Smooth muscle cell (in vitro differentiated cells): ENCODE data around the gene QRFP. TPM values are rescaled to one million over a fixed set of nuclear protein-coding genes. Genes with fewer than 3 reads are reported as not detected.

Experiments
- DNase-seq: peaks from one replicate; lab custom pipeline; 2025; ENCODE audit not compliant: unreplicated experiment; lab: John Stamatoyannopoulos, UW
- H2AFZ ChIP-seq: fragments of 200-600 bp; sonication (generic); 2 replicates; pipeline ENCODE4 v1.6.0; 2016; ENCODE audit warnings: antibody characterized with exemption, low read depth, mild to moderate bottlenecking
- H3F3A ChIP-seq: fragments of 200-600 bp; sonication (generic); 2 replicates; pipeline ENCODE4 v1.6.0; 2017; ENCODE audit warnings: antibody characterized with exemption, low read depth
- H3K27ac ChIP-seq: fragments of 200-600 bp; sonication (generic); 2 replicates; pipeline ENCODE4 v1.5.1; 2016; ENCODE audit warnings: low read depth, mild to moderate bottlenecking
- H3K27me3 ChIP-seq: fragments of 200-600 bp; sonication (generic); 2 replicates; pipeline ENCODE4 v1.6.1; 2016; ENCODE audit warnings: low read depth, mild to moderate bottlenecking
- H3K36me3 ChIP-seq: fragments of 200-600 bp; sonication (generic); 2 replicates; pipeline ENCODE4 v1.5.1; 2016; ENCODE audit warnings: low read depth
- H3K4me1 ChIP-seq: fragments of 200-600 bp; sonication (generic); 2 replicates; pipeline ENCODE4 v1.5.1; 2016; ENCODE audit warnings: low read depth
- H3K4me2 ChIP-seq: fragments of 200-600 bp; sonication (generic); 2 replicates; pipeline ENCODE4 v1.6.0; 2016; ENCODE audit warnings: mild to moderate bottlenecking
- H3K4me3 ChIP-seq: fragments of 200-600 bp; sonication (generic); 2 replicates; pipeline ENCODE4 v1.5.1; 2016; ENCODE audit warnings: mild to moderate bottlenecking
- H3K79me2 ChIP-seq: fragments of 200-600 bp; sonication (generic); 2 replicates; pipeline ENCODE4 v1.6.0; 2016; ENCODE audit warnings: low read depth, mild to moderate bottlenecking
- H3K9ac ChIP-seq: fragments of 200-600 bp; sonication (generic); 2 replicates; pipeline ENCODE4 v1.6.0; 2016; ENCODE audit warnings: low read depth
- H3K9me3 ChIP-seq: fragments of 200-600 bp; sonication (generic); replicated peaks from 2 replicates; pipeline ENCODE4 v1.5.1; 2016; ENCODE audit warnings: low read depth
- H4K20me1 ChIP-seq: fragments of 200-600 bp; sonication (generic); 2 replicates; pipeline ENCODE4 v1.6.0; 2016; ENCODE audit warnings: low read depth
- CTCF ChIP-seq: fragments of 200-600 bp; sonication (generic); IDR thresholded peaks from 2 replicates; pipeline ENCODE4 v1.5.1; 2017; ENCODE audit warnings: borderline replicate concordance, mild to moderate bottlenecking, antibody characterized with exemption; ENCODE audit not compliant: insufficient read depth, poor library complexity, severe bottlenecking
- WGBS: methylation state at CpG from one replicate; pipeline ENCODE4 v1.1.7; 2016; ENCODE audit warnings: low lambda C conversion rate; 5-methylcytosine and 5-hydroxymethylcytosine counted together
- polyA plus RNA-seq: library from polyadenylated mRNA; unstranded; fragments of >200 nt; fragmentation: Nextera tagmentation; extraction: Ambion mirVana; gene quantifications from 2 replicates; pipeline ENCODE4 v1.2.1, GENCODE V29; 2016
- total RNA-seq: library from RNA; depleted of rRNA; stranded (reverse); fragments of >200 nt; gene quantifications from 2 replicates; pipeline ENCODE4 v1.2.3, GENCODE V29; 2014

QRFP gene
- total and polyA plus RNA-seq, 2 experiments from 2014 or later, result 0.15 TPM; not detected in 1

DNA sequence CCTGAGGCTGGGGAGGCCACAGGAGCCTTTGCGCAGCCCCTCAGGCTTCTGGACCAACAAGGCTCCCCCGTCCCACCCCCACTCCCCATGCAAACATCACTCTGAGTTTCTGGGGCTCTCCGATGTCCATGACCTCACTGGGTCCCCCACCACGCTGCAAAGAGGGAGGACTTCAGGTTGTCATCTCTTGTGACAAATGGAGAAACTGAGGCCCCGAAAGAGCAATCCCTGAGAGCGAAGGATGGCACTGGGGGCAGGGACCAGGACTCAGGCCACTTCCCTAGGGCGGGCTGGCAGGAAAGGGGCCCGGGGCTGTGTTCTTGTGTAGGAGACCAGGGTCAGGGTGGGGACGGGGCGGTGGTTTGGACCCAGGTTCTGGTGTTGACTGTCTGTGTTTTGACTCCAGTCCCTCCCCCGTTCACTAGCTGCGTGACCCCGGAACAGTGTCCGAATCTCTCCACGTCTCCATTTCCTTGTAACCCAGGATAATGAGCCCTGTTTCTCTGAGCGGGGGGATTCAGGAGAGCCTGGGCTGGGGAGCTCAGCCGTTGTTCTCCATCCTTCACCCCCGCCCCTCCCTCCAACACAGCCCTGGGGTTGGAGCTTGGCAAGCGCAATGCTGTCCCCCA lies 28.6 kb upstream of the QRFP start:
- Histone ChIP-seq H3K4me1 (peaks cover 11% of the 10 kb centered on the region), H2AFZ (no peak overlapping the region), H4K20me1 (no peaks in the 10 kb centered on the region), H3K36me3 (no peaks in the 10 kb centered on the region), H3K27ac (no peak overlapping the region), H3K4me3 (no peak overlapping the region), H3K4me2 (no peak overlapping the region), H3K9ac (no peak overlapping the region), H3K79me2 (no peaks in the 10 kb centered on the region), H3F3A (no peaks in the 10 kb centered on the region), H3K9me3 (no peaks in the 10 kb centered on the region), H3K27me3 (no peaks in the 10 kb centered on the region)
- TF ChIP-seq CTCF, result no peak
- WGBS, result 94% methylated on average over 19 of the region's 19 CpGs
- no peak for DNase-seq

DNA sequence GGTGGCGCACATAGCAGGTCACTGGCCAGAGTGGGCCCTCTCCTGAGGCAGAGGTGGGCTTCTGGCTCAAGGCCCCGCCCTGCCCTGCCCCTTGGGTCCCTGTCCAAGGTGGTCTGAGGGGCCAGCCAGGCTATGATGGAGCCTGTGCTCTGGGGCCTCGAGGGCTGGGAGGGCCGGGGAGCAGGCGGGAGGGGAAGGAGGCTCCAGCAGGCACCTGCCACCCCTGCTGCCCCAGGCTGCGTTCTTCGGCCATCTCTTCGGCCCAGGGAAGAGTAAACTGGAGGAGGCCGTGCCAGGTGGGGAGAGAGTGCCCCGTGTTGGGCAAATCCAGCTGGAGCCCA lies 27.8 kb upstream of the QRFP start:
- Histone ChIP-seq H3K36me3 (no peaks in the 10 kb centered on the region), H3K9ac (no peak overlapping the region), H3K4me3 (no peak overlapping the region), H3K27me3 (no peaks in the 10 kb centered on the region), H3K4me2 (no peak overlapping the region), H3K27ac (no peak overlapping the region), H3K4me1 (peaks cover 11% of the 10 kb centered on the region), H3K9me3 (no peaks in the 10 kb centered on the region), H4K20me1 (no peaks in the 10 kb centered on the region), H2AFZ (no peak overlapping the region), H3K79me2 (no peaks in the 10 kb centered on the region), H3F3A (no peaks in the 10 kb centered on the region)
- TF ChIP-seq CTCF, result no peak
- no peak for DNase-seq
- 100% methylated on average over 2 of the region's 10 CpGs for WGBS

- no peaks in the 10 kb centered on the region for H4K20me1 ChIP-seq
- no peaks in the 10 kb centered on the region for H3K79me2 ChIP-seq
- H3K9me3 ChIP-seq, result no peaks in the 10 kb centered on the region
- H3K4me1 ChIP-seq, result peaks cover 11% of the 10 kb centered on the region
- H3K4me3 ChIP-seq, result no peak overlapping the region
- no peaks in the 10 kb centered on the region for H3K27me3 ChIP-seq
- H3F3A ChIP-seq, result no peaks in the 10 kb centered on the region
- H2AFZ ChIP-seq, result no peak overlapping the region
- no peaks in the 10 kb centered on the region for H3K36me3 ChIP-seq
- no peak for TF ChIP-seq CTCF
- no peak for DNase-seq
- WGBS, result 95% methylated on average over 41 of the region's 42 CpGs
- no peak overlapping the region for H3K9ac ChIP-seq
- H3K27ac ChIP-seq, result no peak overlapping the region
- H3K4me2 ChIP-seq, result no peak overlapping the region
Observed at GRCh38 chr9:130923611-130924447, 27.2 kb upstream of the QRFP start.
